Ishikawa (cell line): ENCODE measurements around the gene KLHL12.

Experiments
- EP300 ChIP-seq: IDR thresholded peaks from 2 replicates; pipeline ENCODE4 v1.6.1; 2012; ENCODE audit warnings: borderline replicate concordance
- REST ChIP-seq: IDR thresholded peaks from 2 replicates; pipeline ENCODE4 v1.6.1; 2012; ENCODE audit warnings: low read depth, mild to moderate bottlenecking

DNA sequence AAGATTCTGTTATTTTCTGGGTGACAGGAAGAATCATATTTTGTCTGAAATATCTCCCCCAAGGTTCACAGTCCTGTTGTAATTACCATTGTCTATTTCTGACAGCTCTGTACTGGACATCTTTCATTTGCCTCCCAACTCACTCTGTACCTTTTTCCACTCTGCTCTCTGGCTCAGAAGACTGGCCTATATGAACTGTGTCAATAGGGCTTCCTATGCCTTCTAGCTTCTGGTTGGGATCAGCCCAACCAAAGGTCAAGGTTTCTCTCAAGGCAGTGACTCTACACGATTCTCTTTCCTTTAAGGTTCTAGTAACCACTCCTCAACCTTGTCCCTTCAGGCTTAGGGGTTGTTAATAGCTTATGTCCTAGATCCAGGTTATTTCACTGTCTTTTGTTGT lies 17.5 kb downstream of the KLHL12 start:
- no peak for TF ChIP-seq EP300
- no peak for TF ChIP-seq REST
